Neural crest cell (in vitro differentiated cells): ENCODE measurements around the gene ATF7. TPM values are rescaled to one million over a fixed set of nuclear protein-coding genes. Genes with fewer than 3 reads are reported as not detected.
"Not testable (repeated sequence)": the region's sequence is repeated elsewhere in the genome, so short reads cannot be mapped to it uniquely, and the experiment has no call there.

Experiments
- DNase-seq: peaks from one replicate; pipeline ENCODE4 v3.0.0; 2021; ENCODE audit warnings: low read depth, mixed read lengths, low spot score
- H3K27ac Mint-ChIP-seq: one replicate; pipeline ENCODE4 v1.8.0; 2021; ENCODE audit warnings: mild to moderate bottlenecking, mixed read lengths; ENCODE audit not compliant: unreplicated experiment
- H3K27me3 Mint-ChIP-seq: 2 replicates; pipeline ENCODE4 v1.8.0; 2021; ENCODE audit warnings: low read depth, mild to moderate bottlenecking, mixed read lengths
- H3K36me3 Mint-ChIP-seq: 2 replicates; pipeline ENCODE4 v1.8.0; 2021; ENCODE audit warnings: low read depth, mild to moderate bottlenecking, mixed read lengths
- H3K4me1 Mint-ChIP-seq: 2 replicates; pipeline ENCODE4 v1.8.0; 2021; ENCODE audit warnings: mixed read lengths
- H3K4me3 Mint-ChIP-seq: one replicate; pipeline ENCODE4 v1.8.0; 2021; ENCODE audit warnings: mild to moderate bottlenecking, mixed read lengths
- H3K9me3 Mint-ChIP-seq: 2 replicates; pipeline ENCODE4 v1.8.0; 2021; ENCODE audit warnings: mixed read lengths
- CTCF ChIP-seq: fragments of 200-600 bp; sonication (generic); conservative IDR thresholded peaks from 2 replicates; pipeline ENCODE4 v1.5.0; 2021; ENCODE audit warnings: antibody characterized with exemption, mild to moderate bottlenecking
- total RNA-seq: library from RNA; stranded (reverse); gene quantifications from 2 replicates; pipeline ENCODE4 v1.2.1, GENCODE V29; 2021

ATF7 gene
- total RNA-seq, 1 donor from 2014 or later = 32.5 TPM

GRCh38 chr12:53644133-53644532 is 18.0 kb upstream of the ATF7 start:
- Mint-ChIP-seq H3K4me1 (no peaks in the 10 kb centered on the region), H3K27me3 (no peaks in the 10 kb centered on the region), H3K9me3 (peaks cover 3% of the 10 kb centered on the region), H3K27ac (no peak overlapping the region), H3K4me3 (no peak overlapping the region), H3K36me3 (no peaks in the 10 kb centered on the region)
- no peak for DNase-seq
- no peak for TF ChIP-seq CTCF

- Mint-ChIP-seq H3K9me3 (peaks cover 3% of the 10 kb centered on the region), H3K36me3 (no peaks in the 10 kb centered on the region), H3K27me3 (no peaks in the 10 kb centered on the region), H3K4me3 (no peak overlapping the region), H3K4me1 (no peaks in the 10 kb centered on the region), H3K27ac (no peak overlapping the region)
- no peak for DNase-seq
- no peak for TF ChIP-seq CTCF
Observed at GRCh38 chr12:53643232-53643979, 17.2 kb upstream of the ATF7 start.

GRCh38 chr12:53638057-53638456 is 11.9 kb upstream of the ATF7 start:
- Mint-ChIP-seq H3K4me1 (no peaks in the 10 kb centered on the region), H3K4me3 (no peak overlapping the region), H3K36me3 (no peaks in the 10 kb centered on the region), H3K27me3 (no peaks in the 10 kb centered on the region), H3K9me3 (no peaks in the 10 kb centered on the region), H3K27ac (no peak overlapping the region)
- TF ChIP-seq CTCF = no peak
- no peak for DNase-seq

- no peak overlapping the region for H3K27ac Mint-ChIP-seq
- H3K4me3 Mint-ChIP-seq = no peak overlapping the region
- no peaks in the 10 kb centered on the region for H3K27me3 Mint-ChIP-seq
- H3K36me3 Mint-ChIP-seq = no peaks in the 10 kb centered on the region
- no peaks in the 10 kb centered on the region for H3K9me3 Mint-ChIP-seq
- no peaks in the 10 kb centered on the region for H3K4me1 Mint-ChIP-seq
- no peak for DNase-seq
- no peak for TF ChIP-seq CTCF
Observed at GRCh38 chr12:53636641-53637040, 10.5 kb upstream of the ATF7 start.

GRCh38 chr12:53635708-53636107 is 9.5 kb upstream of the ATF7 start:
- H3K4me1 Mint-ChIP-seq, H3K4me3 Mint-ChIP-seq, H3K27me3 Mint-ChIP-seq, H3K9me3 Mint-ChIP-seq, H3K27ac Mint-ChIP-seq, DNase-seq, H3K36me3 Mint-ChIP-seq: not testable (repeated sequence)

- TF ChIP-seq CTCF = no peak
- no peak overlapping the region for H3K27ac Mint-ChIP-seq
- H3K9me3 Mint-ChIP-seq = no peaks in the 10 kb centered on the region
- H3K4me1 Mint-ChIP-seq = peaks cover 5% of the 10 kb centered on the region
- no peaks in the 10 kb centered on the region for H3K27me3 Mint-ChIP-seq
- no peak overlapping the region for H3K4me3 Mint-ChIP-seq
- DNase-seq = no peak
- H3K36me3 Mint-ChIP-seq = no peaks in the 10 kb centered on the region
Observed at GRCh38 chr12:53631721-53632120, 5.5 kb upstream of the ATF7 start.
